SK-N-SH (cell line): ENCODE results near the gene APC2. TPM values are rescaled to one million over a fixed set of nuclear protein-coding genes. Genes with fewer than 3 reads are reported as not detected.

Experiments used
- CTCF ChIA-PET: fragments of 300-600, 350-600 bp; formaldehyde crosslinking; extraction: SDS; loops from one replicate; lab custom pipeline; 2021; lab: Yijun Ruan, JAX
- POLR2A ChIA-PET: fragments of 350-600 bp; sonication (Branson Sonifier 250); formaldehyde crosslinking; extraction: SDS; loops from one replicate; lab custom pipeline; 2020; ENCODE audit warnings: antibody characterized with exemption, inconsistent platforms; lab: Yijun Ruan, JAX
- DNase-seq: peaks from one replicate; pipeline ENCODE4 v3.0.0; 2012
- H2AFZ ChIP-seq: fragments of 200-600 bp; sonication (generic); 2 replicates; pipeline ENCODE4 v1.8.1; 2016; ENCODE audit warnings: antibody characterized with exemption, mild to moderate bottlenecking, low read depth
- H3F3A ChIP-seq: fragments of 200-600 bp; sonication (generic); replicated peaks from 2 replicates; pipeline ENCODE3; 2016; ENCODE audit warnings: antibody characterized with exemption, mild to moderate bottlenecking; ENCODE audit not compliant: insufficient read depth
- H3K27ac ChIP-seq, 2 experiments: fragments of 200-500 bp in 1 of 2; fragments of 200-600 bp in 1 of 2; sonication (Bioruptor generic) in 1 of 2; sonication (generic), shearing (Covaris generic) in 1 of 2; 2 replicates each; pipeline versions ENCODE4 v1.5.1 to v1.6.1; 2014 to 2016; ENCODE audit warnings: low read depth in 2 of 2, inconsistent platforms in 1 of 2, low read length in 1 of 2, mild to moderate bottlenecking in 1 of 2, mixed read lengths in 1 of 2
- H3K27me3 ChIP-seq: fragments of 200-600 bp; sonication (generic), shearing (Covaris generic); 2 replicates; pipeline ENCODE4 v1.6.1; 2016; ENCODE audit warnings: mixed run types; ENCODE audit not compliant: insufficient read depth
- H3K36me3 ChIP-seq, 2 experiments: fragments of 200-500 bp in 1 of 2; fragments of 200-600 bp in 1 of 2; sonication (Bioruptor generic) in 1 of 2; sonication (generic) in 1 of 2; replicated peaks in 1 of 2; 2 replicates each; pipeline versions ENCODE3 to v1.5.1; 2014 to 2016; ENCODE audit warnings: low read length in 1 of 2, mild to moderate bottlenecking in 1 of 2; ENCODE audit not compliant: insufficient read depth in 2 of 2, control insufficient read depth in 1 of 2
- H3K4me1 ChIP-seq, 2 experiments: fragments of 200-500 bp in 1 of 2; fragments of 200-600 bp in 1 of 2; sonication (Bioruptor generic) in 1 of 2; sonication (generic), shearing (Covaris generic) in 1 of 2; 2 replicates each; pipeline versions ENCODE4 v1.5.1 to v1.6.1; 2014 to 2016; ENCODE audit warnings: low read depth in 1 of 2, low read length in 1 of 2, mixed run types in 1 of 2; ENCODE audit not compliant: insufficient read depth in 2 of 2, control insufficient read depth in 1 of 2
- H3K4me2 ChIP-seq: fragments of 200-600 bp; sonication (generic), shearing (Covaris generic); 2 replicates; pipeline ENCODE4 v1.6.1; 2017; ENCODE audit warnings: mixed run types
- H3K4me3 ChIP-seq, 2 experiments: fragments of 200-500 bp in 1 of 2; fragments of 200-600 bp in 1 of 2; sonication (Bioruptor generic) in 1 of 2; sonication (generic), shearing (Covaris generic) in 1 of 2; 2 replicates each; pipeline versions ENCODE4 v1.5.1 to v1.8.1; 2014 to 2016; ENCODE audit warnings: low read depth in 2 of 2, inconsistent platforms in 1 of 2, low read length in 1 of 2, mild to moderate bottlenecking in 1 of 2, mixed read lengths in 1 of 2, moderate library complexity in 1 of 2
- H3K79me2 ChIP-seq: fragments of 200-600 bp; sonication (generic); 2 replicates; pipeline ENCODE4 v1.8.1; 2017; ENCODE audit warnings: mild to moderate bottlenecking; ENCODE audit not compliant: insufficient read depth
- H3K9ac ChIP-seq: fragments of 200-600 bp; sonication (generic); 2 replicates; pipeline ENCODE4 v1.6.1; 2017; ENCODE audit warnings: mixed run types
- H3K9me2 ChIP-seq: fragments of 200-600 bp; sonication (generic); 2 replicates; pipeline ENCODE4 v1.6.1; 2017; ENCODE audit warnings: mixed run types
- H3K9me3 ChIP-seq: fragments of 200-600 bp; sonication (generic); 2 replicates; pipeline ENCODE4 v1.6.1; 2017; ENCODE audit warnings: mixed run types, mild to moderate bottlenecking, moderate library complexity
- H4K20me1 ChIP-seq: fragments of 200-600 bp; sonication (generic); 2 replicates; pipeline ENCODE4 v1.6.1; 2017; ENCODE audit warnings: mild to moderate bottlenecking, mixed run types; ENCODE audit not compliant: insufficient read depth
- EP300 ChIP-seq, 2 experiments: IDR thresholded peaks; 2 replicates each; pipeline versions ENCODE4 v1.4.0 to v1.6.1; 2012; ENCODE audit warnings: borderline replicate concordance in 1 of 2, low read depth in 1 of 2, low read length in 1 of 2
- EZH2phosphoT487 ChIP-seq: fragments of 200-600 bp; sonication (generic); IDR thresholded peaks from 2 replicates; pipeline ENCODE4 v1.6.1; 2017; ENCODE audit warnings: low read depth, mixed run types, mild to moderate bottlenecking, antibody characterized with exemption, moderate library complexity, borderline replicate concordance
- FOXJ3 ChIP-seq: sonication (generic); formaldehyde crosslinking; IDR thresholded peaks from 2 replicates; pipeline ENCODE4 v1.5.1; 2020; ENCODE audit warnings: mild to moderate bottlenecking, missing genetic modification reagents
- FOXM1 ChIP-seq: IDR thresholded peaks from 2 replicates; pipeline ENCODE4 v1.4.0; 2012; ENCODE audit warnings: low read depth, mild to moderate bottlenecking
- GATA2 ChIP-seq: sonication (generic); formaldehyde crosslinking; IDR thresholded peaks from 2 replicates; pipeline ENCODE4 v1.5.0; 2020; ENCODE audit warnings: mild to moderate bottlenecking, missing genetic modification reagents
- JUND ChIP-seq: IDR thresholded peaks from 2 replicates; pipeline ENCODE4 v1.4.0; 2012
- MEF2A ChIP-seq: IDR thresholded peaks from 2 replicates; pipeline ENCODE4 v1.4.0; 2012; ENCODE audit warnings: low read depth, borderline replicate concordance
- NFIC ChIP-seq: IDR thresholded peaks from 2 replicates; pipeline ENCODE4 v1.4.0; 2012; ENCODE audit warnings: borderline replicate concordance
- NRF1 ChIP-seq: IDR thresholded peaks from 2 replicates; pipeline ENCODE4 v1.6.1; 2012; ENCODE audit warnings: low read depth, mild to moderate bottlenecking, low read length
- RAD21 ChIP-seq: IDR thresholded peaks from 2 replicates; pipeline ENCODE4 v1.6.1; 2012; ENCODE audit warnings: mild to moderate bottlenecking, low read length
- RFX5 ChIP-seq: IDR thresholded peaks from 2 replicates; pipeline ENCODE4 v1.6.1; 2012; ENCODE audit warnings: mild to moderate bottlenecking, improper control_type of control experiment, low read length
- SIN3A ChIP-seq: IDR thresholded peaks from 2 replicates; pipeline ENCODE4 v1.6.1; 2012; ENCODE audit warnings: low read depth, mild to moderate bottlenecking, low read length, moderate library complexity, borderline replicate concordance
- SMC3 ChIP-seq: IDR thresholded peaks from 2 replicates; pipeline ENCODE4 v1.6.1; 2012; ENCODE audit warnings: low read depth, low read length, improper control_type of control experiment
- TCF12 ChIP-seq: IDR thresholded peaks from 2 replicates; pipeline ENCODE4 v1.4.0; 2012
- USF2 ChIP-seq: fragments of 150-350 bp; IDR thresholded peaks from 2 replicates; pipeline ENCODE4 v1.6.1; 2017; ENCODE audit warnings: antibody characterized with exemption, low read length, low read depth, borderline replicate concordance
- YY1 ChIP-seq: IDR thresholded peaks from 2 replicates; pipeline ENCODE4 v1.4.0; 2012; ENCODE audit warnings: low read depth, mild to moderate bottlenecking
- WGBS: methylation state at CpG from one replicate; pipeline ENCODE4 v1.1.6; 2017; ENCODE audit warnings: low lambda C conversion rate; 5-methylcytosine and 5-hydroxymethylcytosine counted together
- polyA plus RNA-seq, 3 experiments: library from polyadenylated mRNA; depleted of rRNA; stranded (reverse); fragments of >200 nt; gene quantifications; 2 replicates each; pipeline ENCODE4 v1.2.3, GENCODE V29; 2012
- TF ChIP-seq, protein P1 (sequence below): IDR thresholded peaks from 2 replicates; pipeline ENCODE4 v1.4.0; 2012; ENCODE audit warnings: low read depth, borderline replicate concordance
- TF ChIP-seq, protein P2 (sequence below): IDR thresholded peaks from 2 replicates; pipeline ENCODE4 v1.6.1; 2012; ENCODE audit warnings: mild to moderate bottlenecking, low read depth, low read length, moderate library complexity

Gene APC2
- polyA plus RNA-seq, 1 of the 3 experiments (the other 2 are of a cell fraction): 1.3 TPM

- Histone ChIP-seq H4K20me1 (no peaks in the 10 kb centered on the region), H3K9me3 (no peaks in the 10 kb centered on the region), H3K27ac (no peak overlapping the region), H2AFZ (no peak overlapping the region), H3K4me1 (peaks cover 5 to 17% of the 10 kb centered on the region in 2 experiments; a peak in 2 of 4 replicates), H3K9me2 (no peaks in the 10 kb centered on the region), H3K79me2 (no peaks in the 10 kb centered on the region), H3K4me2 (no peak overlapping the region), H3K9ac (no peak overlapping the region), H3K4me3 (no peak overlapping the region), H3K27me3 (no peaks in the 10 kb centered on the region), H3F3A (no peaks in the 10 kb centered on the region), H3K36me3 (no peaks in the 10 kb centered on the region)
- 67% methylated on average over 12 of the region's 15 CpGs for WGBS
- DNase-seq: no peak
- TF ChIP-seq SMC3 (no peak), NFIC (no peak), EZH2phosphoT487 (no peak), MEF2A (no peak), GATA2 (CRISPR knock-in tag) (no peak)
- ChIA-PET POLR2A (no interaction called here), CTCF (interaction anchor here (0.8 to 3.7 kb wide), 3 partner anchors 9 to 52 kb away, joined by 5 to 23 read pairs (median 6); no protein-coding TSS in a partner anchor)
Observed at GRCh38 chr19:1494115-1494815, 44.3 kb downstream of the APC2 start.

DNA sequence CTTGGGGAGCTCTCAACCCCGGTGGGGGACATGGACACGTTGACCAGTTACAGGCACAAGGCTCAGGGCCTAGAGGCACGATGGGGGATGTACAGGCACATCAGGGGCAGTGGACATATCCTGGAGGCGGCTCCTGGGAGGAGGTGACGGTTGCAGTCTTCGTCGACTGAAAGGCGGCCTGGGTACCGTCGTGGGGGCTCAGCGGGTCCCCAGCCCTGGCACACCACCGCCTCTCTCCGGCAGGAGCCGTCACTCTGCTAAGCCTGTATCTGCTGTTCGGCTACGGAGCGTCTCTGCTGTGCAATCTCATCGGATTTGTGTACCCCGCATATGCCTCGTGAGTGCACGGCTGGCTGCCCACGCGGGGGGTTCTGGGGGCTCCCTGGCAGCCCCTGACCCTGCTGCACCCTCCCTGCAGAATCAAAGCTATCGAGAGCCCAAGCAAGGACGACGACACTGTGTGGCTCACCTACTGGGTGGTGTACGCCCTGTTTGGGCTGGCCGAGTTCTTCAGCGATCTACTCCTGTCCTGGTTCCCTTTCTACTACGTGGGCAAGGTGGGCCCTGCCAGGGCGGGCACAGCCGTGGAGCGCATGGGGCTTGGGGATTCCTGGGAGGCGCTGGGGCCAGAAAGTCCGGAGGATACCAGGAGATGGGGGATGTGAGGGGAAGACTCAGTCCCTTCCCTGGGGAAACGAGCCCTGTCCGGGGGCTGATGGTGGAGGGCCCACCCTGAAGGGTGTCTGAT is 45.3 kb downstream of the APC2 start:
- Histone ChIP-seq H3K9ac (no peak overlapping the region), H3F3A (no peaks in the 10 kb centered on the region), H3K4me2 (no peak overlapping the region), H3K9me2 (no peaks in the 10 kb centered on the region), H3K9me3 (no peaks in the 10 kb centered on the region), H3K27me3 (no peaks in the 10 kb centered on the region), H2AFZ (no peak overlapping the region), H4K20me1 (no peaks in the 10 kb centered on the region), H3K79me2 (no peaks in the 10 kb centered on the region), H3K27ac (no peak overlapping the region), H3K36me3 (no peaks in the 10 kb centered on the region), H3K4me3 (no peak overlapping the region), H3K4me1 (peaks cover 0 to 11% of the 10 kb centered on the region in 2 experiments; a peak in 1 of 4 replicates)
- TF ChIP-seq FOXJ3 (CRISPR knock-in tag) (no peak), YY1 (no peak), RAD21 (no peak), FOXM1 (no peak), NFIC (no peak), GATA2 (CRISPR knock-in tag) (no peak), TCF12 (no peak), USF2 (no peak), NRF1 (no peak), EP300 (IDR thresholded peaks at IDR 0.05; ENCODE audit: borderline replicate concordance in 1 of 2, low read depth in 1 of 2, low read length in 1 of 2) (no peak), SMC3 (no peak), SIN3A (no peak), JUND (no peak), RFX5 (no peak)
- TF ChIP-seq, protein P1, sequence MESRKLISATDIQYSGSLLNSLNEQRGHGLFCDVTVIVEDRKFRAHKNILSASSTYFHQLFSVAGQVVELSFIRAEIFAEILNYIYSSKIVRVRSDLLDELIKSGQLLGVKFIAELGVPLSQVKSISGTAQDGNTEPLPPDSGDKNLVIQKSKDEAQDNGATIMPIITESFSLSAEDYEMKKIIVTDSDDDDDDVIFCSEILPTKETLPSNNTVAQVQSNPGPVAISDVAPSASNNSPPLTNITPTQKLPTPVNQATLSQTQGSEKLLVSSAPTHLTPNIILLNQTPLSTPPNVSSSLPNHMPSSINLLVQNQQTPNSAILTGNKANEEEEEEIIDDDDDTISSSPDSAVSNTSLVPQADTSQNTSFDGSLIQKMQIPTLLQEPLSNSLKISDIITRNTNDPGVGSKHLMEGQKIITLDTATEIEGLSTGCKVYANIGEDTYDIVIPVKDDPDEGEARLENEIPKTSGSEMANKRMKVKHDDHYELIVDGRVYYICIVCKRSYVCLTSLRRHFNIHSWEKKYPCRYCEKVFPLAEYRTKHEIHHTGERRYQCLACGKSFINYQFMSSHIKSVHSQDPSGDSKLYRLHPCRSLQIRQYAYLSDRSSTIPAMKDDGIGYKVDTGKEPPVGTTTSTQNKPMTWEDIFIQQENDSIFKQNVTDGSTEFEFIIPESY: no peak
- TF ChIP-seq, protein P2, sequence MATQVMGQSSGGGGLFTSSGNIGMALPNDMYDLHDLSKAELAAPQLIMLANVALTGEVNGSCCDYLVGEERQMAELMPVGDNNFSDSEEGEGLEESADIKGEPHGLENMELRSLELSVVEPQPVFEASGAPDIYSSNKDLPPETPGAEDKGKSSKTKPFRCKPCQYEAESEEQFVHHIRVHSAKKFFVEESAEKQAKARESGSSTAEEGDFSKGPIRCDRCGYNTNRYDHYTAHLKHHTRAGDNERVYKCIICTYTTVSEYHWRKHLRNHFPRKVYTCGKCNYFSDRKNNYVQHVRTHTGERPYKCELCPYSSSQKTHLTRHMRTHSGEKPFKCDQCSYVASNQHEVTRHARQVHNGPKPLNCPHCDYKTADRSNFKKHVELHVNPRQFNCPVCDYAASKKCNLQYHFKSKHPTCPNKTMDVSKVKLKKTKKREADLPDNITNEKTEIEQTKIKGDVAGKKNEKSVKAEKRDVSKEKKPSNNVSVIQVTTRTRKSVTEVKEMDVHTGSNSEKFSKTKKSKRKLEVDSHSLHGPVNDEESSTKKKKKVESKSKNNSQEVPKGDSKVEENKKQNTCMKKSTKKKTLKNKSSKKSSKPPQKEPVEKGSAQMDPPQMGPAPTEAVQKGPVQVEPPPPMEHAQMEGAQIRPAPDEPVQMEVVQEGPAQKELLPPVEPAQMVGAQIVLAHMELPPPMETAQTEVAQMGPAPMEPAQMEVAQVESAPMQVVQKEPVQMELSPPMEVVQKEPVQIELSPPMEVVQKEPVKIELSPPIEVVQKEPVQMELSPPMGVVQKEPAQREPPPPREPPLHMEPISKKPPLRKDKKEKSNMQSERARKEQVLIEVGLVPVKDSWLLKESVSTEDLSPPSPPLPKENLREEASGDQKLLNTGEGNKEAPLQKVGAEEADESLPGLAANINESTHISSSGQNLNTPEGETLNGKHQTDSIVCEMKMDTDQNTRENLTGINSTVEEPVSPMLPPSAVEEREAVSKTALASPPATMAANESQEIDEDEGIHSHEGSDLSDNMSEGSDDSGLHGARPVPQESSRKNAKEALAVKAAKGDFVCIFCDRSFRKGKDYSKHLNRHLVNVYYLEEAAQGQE: no peak
- CTCF ChIA-PET: interaction anchor here (0.8 kb wide), 1 partner anchor 8 kb away, joined by 5 read pairs; no protein-coding TSS in a partner anchor
- POLR2A ChIA-PET: no interaction called here
- WGBS: 80% methylated on average over 28 of the region's 37 CpGs
- DNase-seq: no peak
